ENCODE data around the gene GCNA.

The GCNA gene

GRCh38 chrX:71534773-71535544 is 43.3 kb upstream of the GCNA start:
- peak overlapping the region; percentile 73 for H3K4me3 ChIP-seq (ENCODE audit: low read depth, low read length)
- no peak for TF ChIP-seq CTCF (IDR thresholded peaks at IDR 0.05; ENCODE audit: borderline replicate concordance, insufficient read depth, low read depth, low read length)

GRCh38 chrX:71536285-71536684 is 42.0 kb upstream of the GCNA start:
- H3K4me3 ChIP-seq (ENCODE audit: low read depth, low read length) = peak overlapping the region; percentile 31
- TF ChIP-seq CTCF (IDR thresholded peaks at IDR 0.05; ENCODE audit: borderline replicate concordance, insufficient read depth, low read depth, low read length) = no peak

- H3K4me3 ChIP-seq (ENCODE audit: low read depth, low read length) = no peak overlapping the region
- TF ChIP-seq CTCF (IDR thresholded peaks at IDR 0.05; ENCODE audit: borderline replicate concordance, insufficient read depth, low read depth, low read length) = no peak
These were observed 40.5 kb upstream of the GCNA start for GRCh38 chrX:71537743-71538142.

- H3K4me3 ChIP-seq (ENCODE audit: low read depth, low read length) = no peak overlapping the region
These were observed 37.4 kb upstream of the GCNA start for GRCh38 chrX:71540801-71541200.

GRCh38 chrX:71541210-71542022 is 36.8 kb upstream of the GCNA start:
- no peak for TF ChIP-seq CTCF (IDR thresholded peaks at IDR 0.05; ENCODE audit: borderline replicate concordance, insufficient read depth, low read depth, low read length)
- no peak overlapping the region for H3K4me3 ChIP-seq (ENCODE audit: low read depth, low read length)

More at GRCh38 chrX:71540801-71541200, 37.4 kb upstream of the GCNA start:
- no peak for TF ChIP-seq CTCF (IDR thresholded peaks at IDR 0.05; ENCODE audit: borderline replicate concordance, insufficient read depth, low read depth, low read length)

- no peak for TF ChIP-seq CTCF (IDR thresholded peaks at IDR 0.05; ENCODE audit: borderline replicate concordance, insufficient read depth, low read depth, low read length)
- H3K4me3 ChIP-seq (ENCODE audit: low read depth, low read length) = no peak overlapping the region
These were observed 35.8 kb upstream of the GCNA start for GRCh38 chrX:71542411-71542810.

All from GM12875 (cell line).